Astrocyte (in vitro differentiated cells and primary cell): ENCODE data around the gene CNTNAP2.

Experiments
- EZH2 ChIP-seq: IDR thresholded peaks from 2 replicates; pipeline ENCODE4 v1.6.1; 2012; ENCODE audit warnings: mild to moderate bottlenecking, low read length, inconsistent platforms; ENCODE audit not compliant: insufficient read depth
- TF ChIP-seq, protein P1 (sequence below): IDR thresholded peaks from 2 replicates; pipeline ENCODE4 v1.5.1; 2011; ENCODE audit warnings: low read depth, mild to moderate bottlenecking, inconsistent platforms, low read length, moderate library complexity; ENCODE audit not compliant: insufficient read depth

DNA sequence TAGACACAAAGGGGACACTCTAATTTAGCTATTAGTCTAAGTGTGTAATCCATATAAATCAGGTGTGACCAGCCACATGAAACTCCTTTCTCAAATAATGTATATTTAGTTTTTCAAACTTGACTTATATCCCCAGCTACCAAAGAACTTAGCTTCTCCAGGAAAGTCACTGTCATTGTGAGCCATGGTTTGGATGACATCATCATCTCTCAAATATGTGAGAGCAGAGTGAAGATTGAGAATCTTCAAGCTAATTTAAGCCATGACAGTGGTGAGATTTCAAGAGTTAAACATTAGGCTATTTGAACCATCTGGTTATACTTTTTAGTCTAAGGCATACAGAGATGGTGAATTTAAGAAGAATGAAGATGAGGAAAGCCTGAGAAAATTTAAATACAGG, 1165.6 kb downstream of the CNTNAP2 start:
- TF ChIP-seq, protein P1, sequence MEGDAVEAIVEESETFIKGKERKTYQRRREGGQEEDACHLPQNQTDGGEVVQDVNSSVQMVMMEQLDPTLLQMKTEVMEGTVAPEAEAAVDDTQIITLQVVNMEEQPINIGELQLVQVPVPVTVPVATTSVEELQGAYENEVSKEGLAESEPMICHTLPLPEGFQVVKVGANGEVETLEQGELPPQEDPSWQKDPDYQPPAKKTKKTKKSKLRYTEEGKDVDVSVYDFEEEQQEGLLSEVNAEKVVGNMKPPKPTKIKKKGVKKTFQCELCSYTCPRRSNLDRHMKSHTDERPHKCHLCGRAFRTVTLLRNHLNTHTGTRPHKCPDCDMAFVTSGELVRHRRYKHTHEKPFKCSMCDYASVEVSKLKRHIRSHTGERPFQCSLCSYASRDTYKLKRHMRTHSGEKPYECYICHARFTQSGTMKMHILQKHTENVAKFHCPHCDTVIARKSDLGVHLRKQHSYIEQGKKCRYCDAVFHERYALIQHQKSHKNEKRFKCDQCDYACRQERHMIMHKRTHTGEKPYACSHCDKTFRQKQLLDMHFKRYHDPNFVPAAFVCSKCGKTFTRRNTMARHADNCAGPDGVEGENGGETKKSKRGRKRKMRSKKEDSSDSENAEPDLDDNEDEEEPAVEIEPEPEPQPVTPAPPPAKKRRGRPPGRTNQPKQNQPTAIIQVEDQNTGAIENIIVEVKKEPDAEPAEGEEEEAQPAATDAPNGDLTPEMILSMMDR = no peak
- TF ChIP-seq EZH2 = no peak
